Embryonic facial prominence (tissue), 1 donor: Measurements from ENCODE around the gene SYNM.

Source experiments
- DNase-seq: peaks from one replicate; pipeline ENCODE4 v3.0.0-alpha.2; 2016; ENCODE audit errors: extremely low spot score

SYNM gene

DNA sequence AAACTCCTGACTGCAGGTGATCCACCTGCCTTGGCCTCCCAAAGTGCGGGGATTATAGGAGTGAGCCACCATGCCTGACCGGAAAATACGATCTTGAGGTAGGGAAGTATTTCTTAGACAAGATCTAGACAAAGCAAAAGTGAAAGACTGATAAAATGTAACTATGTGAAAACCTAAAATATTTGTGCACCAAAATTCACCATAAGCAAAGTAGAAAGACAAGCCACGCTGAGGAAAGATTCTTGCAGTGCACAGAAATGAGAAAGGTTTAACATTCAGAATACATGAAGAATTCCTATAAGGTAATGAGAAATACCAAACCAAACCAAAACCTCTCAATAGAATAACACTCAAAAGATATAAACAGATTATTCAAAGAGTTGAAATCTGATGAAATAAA, 35.7 kb downstream of the SYNM start:
- no peak for DNase-seq

DNA sequence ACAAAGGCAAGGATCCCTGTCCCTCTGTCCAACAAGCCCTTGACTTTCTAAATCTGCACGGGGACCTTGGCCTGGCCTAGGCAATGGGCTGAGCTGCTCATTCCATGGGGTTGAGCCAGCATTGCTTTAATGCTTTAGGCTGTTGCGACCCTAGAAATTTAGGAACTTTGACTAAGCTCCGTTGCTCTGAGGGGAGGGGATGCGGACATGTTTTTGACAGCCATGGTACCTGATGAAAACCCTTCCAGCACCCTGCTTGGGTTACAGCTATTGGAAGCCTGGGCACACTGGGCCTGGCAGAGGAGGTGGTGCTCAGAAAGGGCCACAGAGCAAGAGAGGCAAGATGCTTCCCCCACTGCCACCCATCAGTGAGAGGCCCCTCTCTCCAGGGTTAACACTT, 37.1 kb downstream of the SYNM start:
- no peak for DNase-seq

DNA sequence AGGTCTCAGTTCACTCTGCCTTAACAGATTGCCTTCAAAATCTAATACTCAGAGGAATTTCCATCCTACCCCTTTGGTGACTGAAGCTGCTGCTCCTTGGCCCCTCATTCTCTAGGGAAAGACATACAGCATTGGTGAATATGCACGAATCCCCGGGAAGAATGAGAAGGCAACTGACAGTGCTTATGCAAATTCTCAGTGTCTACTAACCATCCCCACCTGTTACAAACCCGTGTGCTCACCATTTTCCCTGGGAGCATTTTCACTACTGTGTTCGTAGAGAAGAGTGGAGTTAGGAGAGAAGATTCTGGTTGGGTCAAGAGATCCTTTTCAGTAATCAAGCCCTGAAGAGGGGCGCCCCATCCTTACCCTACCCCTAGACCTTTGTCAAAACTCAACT, 37.7 kb downstream of the SYNM start:
- DNase-seq: no peak

DNA sequence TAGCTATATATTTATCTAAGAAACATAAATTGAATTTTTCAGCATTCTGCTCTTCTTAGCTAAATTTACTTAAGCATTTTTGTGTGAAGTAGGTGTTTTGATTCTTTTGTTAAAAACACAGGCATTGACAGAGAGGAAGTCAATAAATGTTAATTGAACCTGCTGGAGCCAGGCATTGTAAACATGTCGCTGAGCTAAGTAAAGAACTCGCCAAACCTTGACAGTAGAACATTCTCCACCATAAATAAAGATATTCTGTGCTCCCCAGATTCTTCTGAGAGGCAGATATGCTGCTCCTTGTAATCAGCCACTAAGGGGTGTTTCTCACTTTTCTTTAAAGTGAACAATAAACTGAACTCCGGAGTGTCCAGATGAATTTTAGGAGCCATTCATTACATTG, 38.4 kb downstream of the SYNM start:
- DNase-seq: no peak

DNA sequence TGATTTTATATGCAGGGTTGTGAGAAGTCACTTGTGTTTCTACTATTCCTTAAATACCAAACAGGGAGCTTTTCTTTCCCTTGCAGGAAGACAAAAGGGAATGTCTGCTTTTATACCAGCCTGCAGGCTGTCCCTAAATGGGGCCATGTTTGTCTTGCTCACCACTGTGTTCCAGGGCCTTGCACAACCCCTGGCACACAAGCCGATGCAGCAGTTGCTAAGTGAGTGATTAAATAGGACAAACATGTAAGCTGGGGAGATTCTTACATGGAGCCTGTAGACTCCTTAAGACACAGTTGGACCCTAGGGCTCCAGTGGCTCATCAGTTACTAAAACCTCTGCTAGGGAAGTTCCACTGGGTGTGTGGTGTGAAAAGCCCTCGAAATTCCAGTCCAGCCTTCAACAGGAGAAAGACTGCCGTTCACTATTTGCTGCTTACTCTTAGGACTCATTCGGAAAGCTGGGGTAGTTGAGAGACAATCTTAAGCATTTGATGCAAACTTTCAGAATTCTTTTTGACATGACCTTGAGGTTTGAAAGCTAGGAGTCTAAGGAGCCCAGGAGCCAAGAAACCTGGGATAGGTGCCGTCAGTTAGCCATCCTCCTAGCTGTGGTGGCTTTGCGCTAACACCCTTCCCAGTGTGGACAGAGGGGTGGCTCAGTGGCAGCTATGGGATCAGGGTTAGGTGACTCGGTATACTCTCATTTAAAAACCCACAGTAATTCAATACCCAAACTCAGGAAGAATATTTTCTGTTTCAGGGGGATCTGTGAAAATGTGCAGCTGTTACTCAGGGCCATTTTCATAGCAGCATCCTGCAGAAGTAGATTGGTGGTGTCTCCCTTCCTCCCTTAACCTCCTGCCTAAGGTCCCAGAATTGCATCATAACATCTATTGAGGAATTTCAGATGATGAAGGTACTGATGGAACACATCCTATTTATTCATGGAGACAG, 39.1 kb downstream of the SYNM start:
- DNase-seq: no peak

DNA sequence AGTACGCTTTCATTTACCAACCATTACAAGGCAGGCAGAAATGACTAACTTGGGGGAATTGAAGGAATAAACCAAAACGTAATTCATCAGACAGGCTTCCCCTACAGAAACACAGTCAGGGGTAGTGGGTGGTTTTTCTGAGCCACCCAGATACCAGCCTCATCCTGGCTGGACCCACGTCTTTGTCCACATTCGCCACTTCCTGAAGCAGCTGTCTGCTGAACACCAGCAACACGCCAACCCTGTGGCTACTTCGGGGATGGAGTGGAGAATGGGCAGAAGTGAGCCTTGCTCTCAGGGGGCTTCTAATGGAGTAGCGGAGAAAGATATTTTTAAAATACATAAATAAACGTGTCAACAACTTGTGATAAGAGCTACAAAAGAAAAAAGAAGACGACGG, 40.1 kb downstream of the SYNM start:
- no peak for DNase-seq

DNA sequence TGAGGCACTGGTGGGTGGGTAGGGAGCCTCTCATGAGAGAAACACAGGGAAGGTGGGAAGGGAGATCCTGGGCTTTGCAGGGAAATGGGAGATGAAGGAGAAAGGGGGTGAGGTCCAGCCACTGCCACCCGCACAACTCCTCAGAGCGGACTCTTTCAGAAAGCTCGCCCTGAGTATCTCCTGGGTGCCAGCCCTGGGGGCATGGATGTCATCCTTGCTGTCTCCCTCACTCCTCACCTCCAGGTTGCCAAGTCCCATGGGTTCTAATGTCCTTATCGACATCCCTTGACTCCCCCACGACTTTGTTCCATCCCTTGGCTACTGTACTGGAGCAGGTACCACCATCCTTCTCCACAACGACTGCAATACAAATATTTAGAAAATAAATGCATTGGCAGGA, 40.9 kb downstream of the SYNM start:
- no peak for DNase-seq

DNA sequence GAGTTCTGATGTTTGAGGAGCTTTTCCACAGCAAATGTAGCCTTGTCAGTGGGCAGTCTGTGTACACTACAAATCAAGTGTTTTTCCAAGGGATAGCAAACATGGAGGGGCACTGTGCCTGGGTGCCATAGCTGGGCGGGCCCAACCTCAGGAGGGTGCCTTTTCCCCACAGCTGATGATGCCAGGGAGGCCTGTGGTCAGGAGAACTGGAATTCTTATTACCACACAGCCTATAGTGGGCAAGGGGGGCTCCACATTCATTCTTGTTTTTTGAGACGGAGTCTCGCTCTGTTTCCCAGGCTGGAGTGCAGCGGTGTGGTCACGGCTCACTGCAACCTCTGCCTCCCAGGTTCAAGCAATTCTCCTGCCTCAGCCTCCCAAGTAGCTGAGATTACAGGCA, 41.8 kb downstream of the SYNM start:
- DNase-seq: no peak

DNA sequence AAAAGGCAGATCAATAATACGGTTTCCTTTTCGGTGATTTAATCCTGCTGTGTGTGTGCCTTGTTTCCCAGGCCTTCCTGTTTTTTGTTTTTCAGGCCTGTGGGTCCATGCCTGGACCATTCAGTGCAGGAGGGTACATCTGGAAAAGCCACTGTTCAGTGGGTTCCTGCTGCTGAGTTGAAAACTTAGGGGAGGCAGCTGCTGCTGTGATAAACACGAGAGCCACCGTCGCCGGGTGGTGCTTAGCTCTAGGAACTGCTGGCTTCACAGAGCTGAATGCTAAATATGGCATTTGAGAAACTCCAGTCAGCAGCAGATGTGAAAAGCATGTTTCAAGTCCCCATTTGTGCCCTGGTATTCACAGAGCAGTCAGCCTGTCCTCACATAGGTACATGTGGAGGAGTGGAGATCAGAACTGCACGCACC, 44.0 kb downstream of the SYNM start:
- DNase-seq: no peak

DNA sequence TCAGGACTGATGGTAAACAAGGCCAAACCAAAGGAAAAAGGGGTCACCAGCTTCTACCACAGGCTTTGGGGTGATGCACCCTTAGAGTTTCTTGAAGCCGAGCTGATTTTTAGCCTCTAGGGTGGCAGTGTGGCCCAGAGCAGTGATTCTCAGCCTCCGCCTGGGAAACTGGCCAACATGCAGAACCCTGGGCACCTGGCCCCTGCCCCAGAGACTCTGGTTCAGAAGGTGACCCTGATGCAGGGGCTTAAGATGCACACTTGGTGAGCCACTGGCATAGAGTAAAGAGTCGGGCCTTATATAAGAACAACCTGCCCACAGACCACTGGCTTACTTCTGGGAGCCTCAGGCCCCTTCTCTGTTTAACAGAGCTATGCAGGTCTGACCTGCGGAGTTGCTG, 44.5 kb downstream of the SYNM start:
- DNase-seq: no peak

DNA sequence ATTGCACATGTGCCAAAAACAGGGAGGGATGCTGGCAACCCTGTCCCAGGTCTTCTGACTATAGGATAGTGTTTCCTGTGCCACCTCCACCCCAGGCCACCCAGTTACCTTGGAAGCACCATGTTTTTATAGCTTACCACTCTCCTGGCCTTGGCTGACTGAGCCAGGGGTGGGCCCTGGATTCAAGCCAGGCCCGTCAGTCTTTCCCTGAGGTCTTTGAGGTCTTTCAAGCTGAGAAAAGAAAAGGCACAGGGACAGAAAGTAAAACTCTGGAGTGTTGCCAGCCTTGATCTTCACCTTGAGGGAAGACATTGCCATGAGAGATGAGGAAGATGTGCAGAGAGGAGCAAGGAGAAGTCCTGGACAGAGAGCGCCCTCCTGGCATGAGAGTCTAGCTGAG, 46.3 kb downstream of the SYNM start:
- no peak for DNase-seq

DNA sequence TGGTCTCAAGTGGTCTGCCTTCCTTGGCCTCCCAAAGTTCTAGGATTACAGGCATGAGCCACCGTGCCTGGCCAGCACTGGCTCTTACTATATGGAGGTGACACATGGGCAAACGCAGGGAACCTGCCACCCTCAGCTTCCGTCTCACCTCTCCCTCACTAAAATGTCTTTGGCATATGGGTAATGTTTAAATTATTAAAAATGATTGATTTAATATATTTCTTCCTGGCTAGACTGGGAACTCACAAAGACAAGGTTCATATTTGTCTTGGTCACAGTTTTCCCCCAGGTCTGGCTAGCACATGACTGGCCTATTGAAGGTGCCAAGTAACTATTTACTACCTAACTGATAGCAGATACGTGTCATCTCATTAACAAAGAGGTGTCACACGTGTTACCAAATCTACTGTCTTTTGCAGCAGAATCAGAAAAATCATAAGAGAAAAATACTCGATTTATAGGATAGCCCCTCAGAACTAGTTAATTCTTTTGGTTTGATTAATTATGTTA, 48.2 kb downstream of the SYNM start:
- DNase-seq: no peak

DNA sequence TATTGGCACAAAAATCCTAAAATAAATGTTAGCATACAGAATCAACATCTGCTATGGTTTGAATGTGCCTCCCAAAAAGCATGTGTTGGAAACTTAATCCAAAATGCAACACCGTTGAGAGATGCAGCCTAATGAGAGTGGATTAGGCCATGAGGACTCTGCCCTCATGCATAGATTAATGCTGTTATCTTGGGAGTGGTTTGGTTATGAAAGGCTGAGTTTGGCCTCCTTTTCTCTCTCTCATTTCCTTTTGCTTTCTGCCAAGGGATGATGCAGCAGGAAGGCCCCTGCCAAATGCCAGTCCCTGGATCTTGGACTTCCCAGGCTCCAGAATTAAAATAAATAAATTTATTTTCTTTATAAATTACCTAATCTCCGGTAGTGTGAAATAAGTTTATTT, 49.4 kb downstream of the SYNM start:
- no peak for DNase-seq

DNA sequence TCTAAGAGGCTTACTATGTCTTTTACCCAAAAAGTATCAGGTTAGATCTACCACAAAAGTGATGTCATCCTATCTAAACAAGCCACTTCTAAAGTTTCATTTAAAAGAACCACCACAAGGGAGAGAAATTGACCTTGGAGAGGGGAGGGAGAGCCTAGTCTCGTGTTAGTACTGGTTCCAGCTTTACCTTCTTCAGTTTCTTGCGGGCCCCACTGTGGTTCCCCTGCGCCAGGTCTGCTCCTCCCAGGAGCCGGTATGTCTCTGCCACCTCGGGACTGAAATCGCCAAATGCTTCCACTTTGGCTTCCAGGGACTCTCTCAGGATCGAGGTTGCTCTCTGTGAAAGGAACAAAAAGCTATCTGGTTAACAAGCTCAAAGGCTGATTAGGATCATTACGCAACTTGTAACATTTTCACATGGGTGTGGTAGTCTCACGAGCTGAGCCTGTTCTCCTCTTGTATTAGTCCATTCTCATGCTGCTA, 51.1 kb downstream of the SYNM start:
- no peak for DNase-seq

DNA sequence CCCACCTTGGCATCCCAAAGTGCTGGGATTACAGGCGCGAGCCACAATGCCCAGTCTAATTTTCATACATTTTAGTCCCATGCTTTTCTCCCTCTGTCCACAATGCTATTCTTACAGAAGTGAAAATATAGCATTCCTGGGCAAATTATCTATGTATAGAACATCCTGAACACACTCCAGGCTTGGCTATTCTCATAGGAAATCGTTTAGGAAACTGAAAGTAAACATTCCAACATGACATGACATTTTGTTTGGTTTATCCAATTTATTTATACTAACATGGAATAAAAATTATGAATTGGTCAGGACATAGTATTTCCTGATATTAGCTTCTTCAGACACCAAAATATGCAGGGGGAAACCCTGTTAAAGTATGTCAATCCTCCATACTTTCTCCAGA, 52.6 kb downstream of the SYNM start:
- DNase-seq: no peak

DNA sequence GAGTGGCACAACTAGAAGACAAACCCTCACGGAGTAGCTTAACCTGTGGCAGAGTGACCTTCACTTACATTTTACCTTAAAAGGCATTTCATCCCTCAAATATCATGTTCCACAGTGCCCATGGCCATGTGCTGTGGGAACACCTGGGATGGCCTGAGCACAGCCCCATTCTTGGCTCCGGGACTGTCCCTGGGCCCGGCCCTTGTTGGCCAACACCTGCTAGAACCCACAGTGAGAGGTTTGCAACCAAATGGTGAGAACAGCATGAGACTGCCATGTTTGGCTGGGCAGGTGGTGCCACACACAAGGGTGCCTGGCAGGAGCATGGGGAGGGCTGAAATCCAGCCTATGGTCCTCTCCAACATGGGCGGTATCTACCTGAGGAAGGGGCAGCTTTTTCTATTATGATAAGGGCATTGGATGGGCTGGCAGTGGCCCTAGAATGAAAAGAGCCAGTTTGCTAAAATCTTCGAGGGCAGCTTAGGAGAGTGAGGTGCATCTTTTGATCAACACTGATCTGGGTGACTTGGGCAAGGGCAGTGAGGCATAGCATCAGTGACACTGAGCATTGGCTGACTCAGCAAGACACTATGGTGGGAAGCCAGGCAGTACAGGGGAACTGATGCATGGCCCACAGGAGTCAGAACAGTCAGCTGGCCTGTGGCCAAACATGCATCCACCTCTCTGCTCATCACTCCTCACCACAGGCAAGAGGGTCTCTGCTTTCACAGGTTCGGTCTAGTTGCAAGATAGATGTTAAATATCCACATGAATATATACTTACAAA, 53.9 kb downstream of the SYNM start:
- no peak for DNase-seq

DNA sequence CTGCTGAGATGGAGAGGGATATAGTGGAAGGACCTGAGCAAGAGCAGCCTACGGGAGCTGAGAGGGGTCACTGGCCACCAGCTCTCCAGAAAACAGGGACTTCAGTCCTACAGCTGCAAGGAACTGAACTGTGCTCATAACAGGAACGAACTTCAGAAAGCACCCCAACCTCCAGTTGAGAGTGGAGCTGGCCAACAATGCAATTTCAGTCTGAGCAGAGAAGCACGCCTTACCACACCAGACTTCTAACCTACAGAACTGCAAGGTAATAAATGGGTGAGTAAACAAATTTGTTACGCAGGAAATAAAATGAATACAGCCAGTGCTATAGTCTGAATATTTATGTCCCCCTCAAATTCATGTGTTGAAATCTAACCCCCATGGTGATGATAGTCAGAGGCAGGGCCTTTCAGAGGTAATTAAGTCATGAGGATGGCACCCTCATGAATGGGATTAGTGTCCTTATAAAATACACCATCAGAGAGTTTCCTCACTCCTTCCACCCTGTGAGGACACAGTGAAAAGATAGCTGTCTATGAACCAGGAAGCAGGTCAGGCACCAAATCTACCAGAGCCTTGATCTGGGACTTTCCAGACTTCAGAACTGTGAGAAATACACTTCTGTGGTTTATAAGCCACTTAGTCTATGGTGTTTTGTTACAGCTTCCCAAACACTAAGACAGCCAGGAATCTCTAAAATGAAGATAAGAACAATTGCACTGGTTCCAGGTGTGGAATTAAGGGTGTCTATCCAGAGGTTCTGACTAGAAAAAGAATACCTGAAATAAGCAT, 58.6 kb downstream of the SYNM start:
- no peak for DNase-seq

DNA sequence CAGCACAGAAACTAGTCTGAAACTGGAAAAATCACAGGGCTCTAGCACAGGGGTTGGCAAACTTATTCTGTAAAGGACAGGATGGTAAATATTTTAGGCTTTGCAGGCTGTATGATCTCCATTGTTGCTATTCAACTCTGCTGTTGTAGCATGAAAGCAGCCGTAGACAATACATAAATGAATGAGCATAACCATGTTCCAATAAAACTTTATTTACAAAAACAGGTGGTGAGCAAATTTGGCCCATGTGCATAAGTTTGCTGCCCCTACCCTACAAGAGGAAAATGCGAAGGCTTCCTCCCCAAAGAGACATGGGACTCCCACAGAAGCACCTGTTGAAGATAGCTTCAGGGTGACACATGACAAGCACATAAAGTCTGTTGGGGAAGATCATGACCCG, 59.2 kb downstream of the SYNM start:
- DNase-seq: no peak

DNA sequence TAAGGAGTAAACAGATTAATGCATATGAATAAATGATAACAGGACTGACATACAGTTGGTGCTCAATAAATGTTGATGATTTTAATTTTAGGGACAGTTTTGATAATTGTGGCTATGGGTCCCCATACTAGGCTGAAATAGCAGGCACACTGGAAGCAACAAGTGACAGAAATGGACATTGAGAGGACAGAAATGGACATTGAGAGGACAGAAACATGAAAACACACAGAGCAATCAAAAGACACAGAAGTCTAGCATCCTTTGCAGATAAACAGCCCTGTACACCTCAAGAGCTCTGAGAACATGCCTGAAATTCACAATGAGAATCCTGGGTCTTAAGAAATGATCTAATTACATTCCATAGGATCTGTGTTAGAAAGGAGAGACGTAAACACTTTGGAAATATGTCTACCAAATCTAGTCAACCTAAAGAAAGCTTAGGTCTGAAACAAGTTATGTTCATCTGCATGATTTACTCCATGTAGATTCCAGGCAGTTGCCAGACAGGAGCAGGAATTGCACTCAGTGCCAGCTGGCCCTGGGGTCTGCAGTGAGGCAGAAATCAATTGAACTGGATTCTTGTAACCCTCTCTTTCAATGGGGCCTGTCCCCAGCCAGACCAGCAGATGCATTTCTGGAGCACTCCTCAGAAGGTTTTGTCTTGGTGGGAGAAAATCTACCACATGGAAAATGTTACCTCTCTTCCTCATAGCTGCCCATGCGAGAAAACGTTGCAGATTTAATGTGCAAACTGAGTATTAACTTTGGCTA, 60.3 kb downstream of the SYNM start:
- no peak for DNase-seq

DNA sequence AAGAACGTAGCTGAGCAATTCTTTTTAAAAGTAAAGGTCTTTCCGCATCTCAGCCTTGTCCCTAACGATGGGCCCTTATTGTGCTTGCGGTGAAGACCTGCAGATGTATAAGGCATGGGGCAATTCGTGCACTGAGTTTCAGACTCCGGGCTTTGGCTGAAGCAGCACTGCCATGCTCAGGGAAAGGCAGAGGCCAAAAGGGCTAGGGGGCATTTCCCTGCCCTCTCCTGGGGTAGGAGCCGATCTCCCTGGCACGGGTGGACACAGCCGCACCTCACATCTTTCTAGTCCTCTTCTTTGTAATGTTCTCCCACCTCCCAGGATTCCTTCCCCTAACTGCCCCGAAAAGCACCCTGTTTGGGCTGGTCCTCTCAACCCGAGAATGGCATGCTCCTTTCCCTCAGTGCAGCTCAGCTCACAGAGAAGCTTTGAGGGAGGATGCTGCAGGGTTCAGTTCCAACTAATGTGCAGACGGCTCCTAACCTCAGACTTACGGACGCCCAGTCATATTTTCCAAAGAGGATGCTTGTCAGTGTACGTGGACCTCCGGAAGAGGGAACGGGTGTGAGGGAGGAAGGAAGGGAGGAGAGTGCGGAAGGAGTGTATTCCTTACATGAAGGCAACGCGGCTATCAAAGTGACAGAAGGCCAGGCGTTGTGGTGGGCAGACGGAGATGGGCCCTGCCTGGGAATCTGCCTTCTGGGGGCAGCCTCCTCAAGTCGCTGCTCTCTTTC, 61.2 kb downstream of the SYNM start:
- no peak for DNase-seq
